ENCODE data around the gene ZNF30.

- TF ChIP-seq CTCF (IDR thresholded peaks at IDR 0.05) (no peak), POLR2AphosphoS5 (IDR thresholded peaks at IDR 0.05) (no peak), POLR2A (IDR thresholded peaks at IDR 0.05) (no peak)
These were observed 17.3 kb downstream of the ZNF30 start for GRCh38 chr19:34943861-34944573.
